H1 (cell line): ENCODE results near the gene ESYT1. TPM values are rescaled to one million over a fixed set of nuclear protein-coding genes. Genes with fewer than 3 reads are reported as not detected.

Experiments used
- CTCF ChIA-PET: fragments of 300-600 bp; sonication (Branson Sonifier 250); formaldehyde crosslinking; loops from one replicate; lab custom pipeline; 2021; ENCODE audit not compliant: partially characterized antibody; lab: Charles Lee
- POLR2A ChIA-PET: fragments of 300-600 bp; sonication (Branson Sonifier 250); formaldehyde crosslinking; loops from one replicate; lab custom pipeline; 2021; ENCODE audit warnings: inconsistent platforms; ENCODE audit not compliant: partially characterized antibody; lab: Charles Lee
- DNase-seq, 2 experiments: peaks; one replicate each; pipeline versions ENCODE4 v3.0.0 to v3.0.0-alpha.2; 2010 to 2022; ENCODE audit warnings: low spot score in 2 of 2, low read depth in 1 of 2, mixed read lengths in 1 of 2
- FAIRE-seq: peaks from 2 replicates; lab custom pipeline; 2011; peaks lifted over from hg19 to GRCh38; lab: Jason Lieb, UNC
- H2AFZ ChIP-seq: 2 replicates; pipeline ENCODE4 v1.8.1; 2012; ENCODE audit warnings: low read length, inconsistent platforms
- H2AK5ac ChIP-seq: 2 replicates; pipeline ENCODE4 v1.6.1; 2013; ENCODE audit warnings: low read depth, low read length
- H2BK120ac ChIP-seq: replicated peaks from 2 replicates; pipeline ENCODE3; 2013; ENCODE audit warnings: low read depth, low read length, inconsistent platforms
- H2BK12ac ChIP-seq: 2 replicates; pipeline ENCODE4 v1.6.1; 2013; ENCODE audit warnings: low read depth, low read length
- H2BK15ac ChIP-seq: 2 replicates; pipeline ENCODE4 v1.6.1; 2013; ENCODE audit warnings: low read length
- H2BK20ac ChIP-seq: 2 replicates; pipeline ENCODE4 v1.6.1; 2013; ENCODE audit warnings: low read length
- H2BK5ac ChIP-seq: 2 replicates; pipeline ENCODE4 v1.6.1; 2013; ENCODE audit warnings: low read depth, low read length
- H3K14ac ChIP-seq: 2 replicates; pipeline ENCODE4 v1.6.1; 2013; ENCODE audit warnings: inconsistent platforms; ENCODE audit not compliant: insufficient read length
- H3K18ac ChIP-seq: 2 replicates; pipeline ENCODE4 v1.6.1; 2013; ENCODE audit warnings: low read length; ENCODE audit errors: extremely low read depth
- H3K23ac ChIP-seq: 2 replicates; pipeline ENCODE4 v1.6.1; 2013; ENCODE audit warnings: inconsistent platforms; ENCODE audit not compliant: insufficient read length
- H3K23me2 ChIP-seq: 2 replicates; pipeline ENCODE4 v1.6.1; 2013; ENCODE audit warnings: low read depth, low read length
- H3K27ac ChIP-seq: 2 replicates; pipeline ENCODE4 v1.6.1; 2011; ENCODE audit warnings: low read depth, low read length, inconsistent platforms
- H3K27me3 ChIP-seq, 4 experiments: replicated peaks in 1 of 4; 1 replicate in 1 of 4; 2 replicates in 3 of 4; pipeline versions ENCODE4 v1.6.1 to v1.8.1; 2011 to 2013; ENCODE audit warnings: low read length in 3 of 4, mild to moderate bottlenecking in 3 of 4, inconsistent platforms in 2 of 4, mixed read lengths in 2 of 4, moderate library complexity in 1 of 4; ENCODE audit not compliant: control insufficient read depth in 3 of 4, insufficient read depth in 3 of 4; ENCODE audit errors: extremely low read depth in 1 of 4
- H3K36me3 ChIP-seq, 4 experiments: 2 replicates each; pipeline versions ENCODE4 v1.6.1 to v1.8.1; 2011 to 2013; ENCODE audit warnings: mild to moderate bottlenecking in 4 of 4, low read length in 3 of 4, moderate library complexity in 2 of 4, control low read depth in 1 of 4, inconsistent platforms in 1 of 4; ENCODE audit not compliant: insufficient read depth in 4 of 4, control insufficient read depth in 2 of 4
- H3K4ac ChIP-seq: replicated peaks from 2 replicates; pipeline ENCODE3; 2013; ENCODE audit warnings: low read length, low read depth, mixed read lengths, inconsistent platforms; ENCODE audit not compliant: insufficient read length
- H3K4me1 ChIP-seq, 4 experiments: replicated peaks in 1 of 4; 1 replicate in 1 of 4; 2 replicates in 3 of 4; pipeline versions ENCODE4 v1.6.1 to v1.8.1; 2011 to 2013; ENCODE audit warnings: low read length in 3 of 4, inconsistent platforms in 2 of 4, mixed read lengths in 1 of 4; ENCODE audit not compliant: insufficient read depth in 4 of 4, control insufficient read depth in 3 of 4
- H3K4me2 ChIP-seq, 2 experiments: 2 replicates each; pipeline versions ENCODE4 v1.6.1 to v1.8.1; 2011 to 2013; ENCODE audit warnings: low read depth in 2 of 2, low read length in 2 of 2, control low read depth in 1 of 2, inconsistent platforms in 1 of 2, mild to moderate bottlenecking in 1 of 2; ENCODE audit not compliant: insufficient read depth in 1 of 2
- H3K4me3 ChIP-seq, 4 experiments: fragments of 200-600, 300-600 bp in 1 of 4; sonication (generic), shearing (Covaris generic), sonication (Bioruptor Twin) in 1 of 4; 2 replicates each; pipeline versions ENCODE4 v1.5.1 to v1.8.1; 2011 to 2016; ENCODE audit warnings: low read length in 4 of 4, low read depth in 3 of 4, control low read depth in 2 of 4, inconsistent platforms in 2 of 4, mild to moderate bottlenecking in 2 of 4, mixed read lengths in 1 of 4, moderate library complexity in 1 of 4; ENCODE audit not compliant: insufficient read depth in 2 of 4; ENCODE audit errors: extremely low read depth in 1 of 4
- H3K56ac ChIP-seq: replicated peaks from 2 replicates; pipeline ENCODE3; 2013; ENCODE audit warnings: low read depth, mild to moderate bottlenecking, mixed read lengths, low read length, inconsistent platforms; ENCODE audit not compliant: insufficient read length
- H3K79me1 ChIP-seq: 2 replicates; pipeline ENCODE4 v1.6.1; 2013; ENCODE audit warnings: low read depth, low read length, control low read depth
- H3K79me2 ChIP-seq, 2 experiments: 2 replicates each; pipeline versions ENCODE4 v1.6.1 to v1.8.1; 2012 to 2013; ENCODE audit warnings: low read length in 2 of 2, mild to moderate bottlenecking in 2 of 2, inconsistent platforms in 1 of 2; ENCODE audit not compliant: insufficient read depth in 2 of 2, control insufficient read depth in 1 of 2
- H3K9ac ChIP-seq, 4 experiments: replicated peaks in 1 of 4; 1 replicate in 1 of 4; 2 replicates in 3 of 4; pipeline versions ENCODE4 v1.6.1 to v1.8.1; 2011 to 2013; ENCODE audit warnings: low read depth in 3 of 4, low read length in 3 of 4, control low read depth in 2 of 4, mild to moderate bottlenecking in 2 of 4, moderate library complexity in 2 of 4, inconsistent platforms in 1 of 4; ENCODE audit errors: extremely low read depth in 1 of 4
- H3K9me3 ChIP-seq, 2 experiments: 2 replicates each; pipeline versions ENCODE4 v1.6.1 to v1.8.1; 2012 to 2013; ENCODE audit warnings: mild to moderate bottlenecking in 2 of 2, moderate library complexity in 2 of 2, control low read depth in 1 of 2, inconsistent platforms in 1 of 2, low read depth in 1 of 2, low read length in 1 of 2, mixed read lengths in 1 of 2; ENCODE audit not compliant: insufficient read depth in 2 of 2
- H4K20me1 ChIP-seq, 2 experiments: replicated peaks in 1 of 2; 2 replicates each; pipeline versions ENCODE3 to v1.8.1; 2011 to 2013; ENCODE audit warnings: inconsistent platforms in 2 of 2, low read length in 2 of 2, mild to moderate bottlenecking in 1 of 2; ENCODE audit not compliant: insufficient read depth in 2 of 2, control insufficient read depth in 1 of 2
- H4K5ac ChIP-seq: 2 replicates; pipeline ENCODE4 v1.6.1; 2013; ENCODE audit warnings: low read length, low read depth, mixed read lengths, inconsistent platforms; ENCODE audit not compliant: insufficient read length
- H4K8ac ChIP-seq: 2 replicates; pipeline ENCODE4 v1.8.0; 2013; ENCODE audit warnings: mild to moderate bottlenecking, moderate library complexity, low read length, inconsistent platforms; ENCODE audit not compliant: insufficient read depth; ENCODE audit errors: extremely low read depth
- H4K91ac ChIP-seq: replicated peaks from 2 replicates; pipeline ENCODE3; 2013; ENCODE audit warnings: low read length, mixed read lengths, inconsistent platforms; ENCODE audit not compliant: insufficient read length
- ATF3 ChIP-seq: IDR thresholded peaks from 2 replicates; pipeline ENCODE4 v1.6.1; 2011; ENCODE audit warnings: low read depth, mild to moderate bottlenecking, low read length; ENCODE audit not compliant: insufficient read depth
- E2F6 ChIP-seq: IDR thresholded peaks from 2 replicates; pipeline ENCODE4 v1.6.1; 2012; ENCODE audit warnings: inconsistent platforms
- MAX ChIP-seq: IDR thresholded peaks from 2 replicates; pipeline ENCODE4 v1.6.1; 2012; ENCODE audit warnings: inconsistent platforms
- WGBS, 2 experiments: shearing (Covaris generic) in 1 of 2; methylation state at CpG; one replicate each; pipeline versions ENCODE4 v1.1.6 to v1.1.7; 2013 to 2015; ENCODE audit warnings: low lambda C conversion rate in 2 of 2, mixed read lengths in 2 of 2, inconsistent platforms in 1 of 2, low coverage in 1 of 2, missing lambda C conversion rate in 1 of 2; ENCODE audit not compliant: insufficient replicate concordance in 2 of 2, insufficient coverage in 1 of 2, insufficient read length in 1 of 2; ENCODE audit errors: extremely low coverage in 1 of 2, missing lambda C conversion rate in 1 of 2; 5-methylcytosine and 5-hydroxymethylcytosine counted together
- polyA plus RNA-seq, 7 experiments: library from polyadenylated mRNA; depleted of rRNA in 3 of 7; stranded (reverse) in 5 of 7; unstranded in 2 of 7; fragments of >200 nt in 5 of 7; fragments of 200-250 nt in 2 of 7; gene quantifications; 1 replicate in 5 of 7; 2 replicates in 1 of 7; 4 replicates in 1 of 7; pipeline versions ENCODE4 v1.2.1 to v1.2.3, GENCODE V29; 2011 to 2013; ENCODE audit warnings: missing spikeins in 2 of 7, mixed read lengths in 2 of 7
- total RNA-seq: library from RNA; stranded (reverse); fragmentation: NEBNext Ultra II Directional; extraction: Animal tissue kit (Norgen Biotek cat#: 25700); gene quantifications from 2 replicates; pipeline ENCODE4 v1.2.1, GENCODE V29; 2021

Gene ESYT1
- total and polyA plus RNA-seq, 2 of the 8 experiments (the other 6 are each of a cell fraction or from before 2014, with no cell fraction given): 86.9 to 165 TPM

- Histone ChIP-seq H4K5ac (no peak overlapping the region), H4K8ac (no peak overlapping the region), H3K23me2 (peaks cover 11% of the 10 kb centered on the region), H3K23ac (no peak overlapping the region), H2BK20ac (no peak overlapping the region), H2AK5ac (no peak overlapping the region), H3K4ac (no peak overlapping the region), H3K9me3 (no peaks in the 10 kb centered on the region), H3K14ac (no peak overlapping the region), H3K79me2 (peaks cover 14 to 29% of the 10 kb centered on the region in 2 experiments), H4K20me1 (peaks cover 0 to 4% of the 10 kb centered on the region in 2 experiments), H2BK120ac (no peak overlapping the region), H2BK5ac (no peak overlapping the region), H2AFZ (0 out of 2 replicates have a peak overlapping the region, but pooled peaks have one; percentile 58), H4K91ac (no peak overlapping the region), H3K18ac (no peak overlapping the region), H2BK15ac (no peak overlapping the region), H3K56ac (no peak overlapping the region), H2BK12ac (no peak overlapping the region), H3K4me2 (peak overlapping the region; percentile 51 to 96), H3K4me1 (peaks cover 2 to 8% (median 4%) of the 10 kb centered on the region in 4 experiments; a peak in 3 of 7 replicates), H3K9ac (peak overlapping the region in 2 of 4 experiments; percentile 37 to 62; a peak in 2 of 7 replicates), H3K79me1 (peaks cover 3% of the 10 kb centered on the region; the same call in 1 of the 2 replicates), H3K36me3 (peaks cover 7 to 13% (median 8%) of the 10 kb centered on the region in 4 experiments; a peak in 6 of 8 replicates), H3K27me3 (no peaks in the 10 kb centered on the region), H3K4me3 (peak overlapping the region; percentile 76 to 95 (median 82)), H3K27ac (no peak overlapping the region)
- no peak for DNase-seq
- ChIA-PET POLR2A (interaction anchor here (0.8 to 26.3 kb wide), 11 partner anchors 9 to 111 kb away, joined by 3 to 656 read pairs (median 24); partner anchors contain the start of genes ANKRD52, COQ10A, ERBB3 and MYL6), CTCF (interaction anchor here (0.6 to 6.2 kb wide), 9 partner anchors 13 to 116 kb away, joined by 3 to 111 read pairs (median 7); partner anchors contain the start of genes ANKRD52 and RNF41)
- peak; percentile 57; the same call in 1 of the 2 replicates for TF ChIP-seq E2F6
- TF ChIP-seq MAX: peak; percentile 61; the same call in 1 of the 2 replicates
- TF ChIP-seq ATF3: no peak
- WGBS, 2 experiments: 31% methylated on average over 9 of the region's 9 CpGs; no CpG with 5 or more reads in 1 of the 2 experiments
- no peak for FAIRE-seq
These were observed 62.7 kb downstream of the ESYT1 start for GRCh38 chr12:56190695-56191155.
